ENCODE data around the gene TTC7B. TPM values are rescaled to one million over a fixed set of nuclear protein-coding genes. Genes with fewer than 3 reads are reported as not detected.

Gene TTC7B
- total RNA-seq, 4 donors from 2014 or later = 8.4 to 11.2 (median 9.2) TPM

DNA sequence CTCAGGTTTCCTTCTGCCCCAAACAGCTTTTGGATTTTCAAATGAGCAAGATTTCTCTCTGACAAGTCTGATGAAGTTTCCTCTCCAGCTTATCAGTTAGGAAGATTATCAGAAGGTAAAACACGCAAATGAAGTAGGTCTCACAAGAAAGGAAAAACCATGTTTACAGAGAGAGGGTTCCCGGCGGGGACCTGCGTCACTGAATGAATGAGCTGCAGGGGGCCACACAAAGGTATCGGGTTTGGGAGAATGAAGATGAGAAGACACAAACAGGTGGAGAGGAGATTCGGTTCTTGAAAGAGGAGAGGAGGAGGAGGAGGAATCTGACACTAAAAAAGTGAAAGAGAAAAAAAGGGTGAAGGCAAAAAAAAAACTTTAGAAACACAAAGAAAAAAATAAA, 210.8 kb downstream of the TTC7B start:
- Histone ChIP-seq H3K9me3 (no peaks in the 10 kb centered on the region), H3K4me1 (peaks cover 0 to 11% (median 2%) of the 10 kb centered on the region in 4 donors), H3K4me3 (no peak overlapping the region), H3K36me3 (no peaks in the 10 kb centered on the region), H3K27ac (no peak overlapping the region), H3K27me3 (no peaks in the 10 kb centered on the region)
- no peak for TF ChIP-seq POLR2AphosphoS5 (IDR thresholded peaks at IDR 0.05)
- no peak for TF ChIP-seq POLR2A (IDR thresholded peaks at IDR 0.05)
- TF ChIP-seq, protein P1, sequence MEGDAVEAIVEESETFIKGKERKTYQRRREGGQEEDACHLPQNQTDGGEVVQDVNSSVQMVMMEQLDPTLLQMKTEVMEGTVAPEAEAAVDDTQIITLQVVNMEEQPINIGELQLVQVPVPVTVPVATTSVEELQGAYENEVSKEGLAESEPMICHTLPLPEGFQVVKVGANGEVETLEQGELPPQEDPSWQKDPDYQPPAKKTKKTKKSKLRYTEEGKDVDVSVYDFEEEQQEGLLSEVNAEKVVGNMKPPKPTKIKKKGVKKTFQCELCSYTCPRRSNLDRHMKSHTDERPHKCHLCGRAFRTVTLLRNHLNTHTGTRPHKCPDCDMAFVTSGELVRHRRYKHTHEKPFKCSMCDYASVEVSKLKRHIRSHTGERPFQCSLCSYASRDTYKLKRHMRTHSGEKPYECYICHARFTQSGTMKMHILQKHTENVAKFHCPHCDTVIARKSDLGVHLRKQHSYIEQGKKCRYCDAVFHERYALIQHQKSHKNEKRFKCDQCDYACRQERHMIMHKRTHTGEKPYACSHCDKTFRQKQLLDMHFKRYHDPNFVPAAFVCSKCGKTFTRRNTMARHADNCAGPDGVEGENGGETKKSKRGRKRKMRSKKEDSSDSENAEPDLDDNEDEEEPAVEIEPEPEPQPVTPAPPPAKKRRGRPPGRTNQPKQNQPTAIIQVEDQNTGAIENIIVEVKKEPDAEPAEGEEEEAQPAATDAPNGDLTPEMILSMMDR (IDR thresholded peaks at IDR 0.05) = no peak
- no peak for TF ChIP-seq EP300 (IDR thresholded peaks at IDR 0.05; ENCODE audit: low read depth)
- 79 to 82% methylated on average over 6 of the region's 6 CpGs for WGBS, 2 donors (ENCODE audit: low coverage in 1 of 2)
- in situ Hi-C loops (cut with MboI; ENCODE audit: low pct_ligation_motif_present in 1 of 4, low pct_unique_long_range_greater_than_20kb in 1 of 4, low sequenced_read_pairs in 3 of 4) (no loop called here), intact Hi-C loops (cut with DNase I; ENCODE audit: low total_unique reads) (no loop called here)
- DNase-seq = no peak

DNA sequence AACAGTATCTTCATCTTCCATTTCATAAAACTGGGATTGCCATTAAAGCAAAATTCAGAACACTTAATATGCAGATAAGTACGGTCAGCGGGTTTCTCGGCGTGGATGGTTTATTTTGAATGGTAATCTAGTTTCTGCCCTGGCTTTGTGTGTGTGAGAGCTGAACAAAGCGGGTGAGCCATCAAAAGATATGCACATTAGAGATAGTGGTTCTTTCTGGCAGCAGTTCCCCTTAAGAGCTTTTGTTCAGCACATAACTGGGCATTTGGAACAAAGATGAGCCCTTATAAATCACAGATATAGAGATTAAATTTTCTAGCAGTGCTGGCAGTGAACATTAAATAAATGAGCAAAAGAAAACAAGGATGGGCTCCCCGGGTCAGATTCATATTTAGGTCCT, 211.9 kb downstream of the TTC7B start:
- TF ChIP-seq, protein P1 (IDR thresholded peaks at IDR 0.05) = no peak
- TF ChIP-seq POLR2A (IDR thresholded peaks at IDR 0.05) (no peak), EP300 (IDR thresholded peaks at IDR 0.05; ENCODE audit: low read depth) (no peak), POLR2AphosphoS5 (IDR thresholded peaks at IDR 0.05) (no peak)
- Histone ChIP-seq H3K27ac (no peak overlapping the region), H3K4me3 (no peak overlapping the region), H3K4me1 (peaks cover 0 to 10% (median 2%) of the 10 kb centered on the region in 4 donors), H3K36me3 (no peaks in the 10 kb centered on the region), H3K27me3 (no peaks in the 10 kb centered on the region), H3K9me3 (no peaks in the 10 kb centered on the region)
- 83 to 91% methylated on average over 6 of the region's 6 CpGs for WGBS, 2 donors (ENCODE audit: low coverage in 1 of 2)
- in situ Hi-C loops (cut with MboI; ENCODE audit: low pct_ligation_motif_present in 1 of 4, low pct_unique_long_range_greater_than_20kb in 1 of 4, low sequenced_read_pairs in 3 of 4) = no loop called here
- no peak for DNase-seq
- intact Hi-C loops (cut with DNase I; ENCODE audit: low total_unique reads) = no loop called here

GRCh38 chr14:90603841-90604240, 212.4 kb downstream of the TTC7B start:
- Histone ChIP-seq H3K27ac (no peak overlapping the region), H3K4me1 (peaks cover 0 to 5% (median 0%) of the 10 kb centered on the region in 4 donors), H3K9me3 (no peaks in the 10 kb centered on the region), H3K36me3 (no peaks in the 10 kb centered on the region), H3K27me3 (no peaks in the 10 kb centered on the region), H3K4me3 (no peak overlapping the region)
- 74 to 80% methylated on average over 1 to 3 of the region's 3 CpGs for WGBS, 2 donors (ENCODE audit: low coverage in 1 of 2)
- TF ChIP-seq, protein P1 (IDR thresholded peaks at IDR 0.05) = no peak
- TF ChIP-seq POLR2AphosphoS5 (IDR thresholded peaks at IDR 0.05) = no peak
- no peak for TF ChIP-seq POLR2A (IDR thresholded peaks at IDR 0.05)
- no peak for TF ChIP-seq EP300 (IDR thresholded peaks at IDR 0.05; ENCODE audit: low read depth)
- in situ Hi-C loops (cut with MboI; ENCODE audit: low pct_ligation_motif_present in 1 of 4, low pct_unique_long_range_greater_than_20kb in 1 of 4, low sequenced_read_pairs in 3 of 4) (no loop called here), intact Hi-C loops (cut with DNase I; ENCODE audit: low total_unique reads) (no loop called here)
- no peak for DNase-seq

- intact Hi-C loops (cut with DNase I; ENCODE audit: low total_unique reads) = no loop called here
- 84 to 88% methylated on average over 1 of the region's 1 CpG for WGBS, 2 donors (ENCODE audit: low coverage in 1 of 2)
Observed at GRCh38 chr14:90603336-90603735, 212.9 kb downstream of the TTC7B start.

More at GRCh38 chr14:90603336-90603735, 212.9 kb downstream of the TTC7B start:
- in situ Hi-C loops (cut with MboI; ENCODE audit: low pct_ligation_motif_present in 1 of 4, low pct_unique_long_range_greater_than_20kb in 1 of 4, low sequenced_read_pairs in 3 of 4) = no loop called here
- H3K4me1 ChIP-seq = peaks cover 0 to 1% (median 0%) of the 10 kb centered on the region in 4 donors
- H3K9me3 ChIP-seq = no peaks in the 10 kb centered on the region
- DNase-seq = no peak
- no peaks in the 10 kb centered on the region for H3K36me3 ChIP-seq
- H3K27ac ChIP-seq = no peak overlapping the region
- TF ChIP-seq POLR2A (IDR thresholded peaks at IDR 0.05) (no peak), POLR2AphosphoS5 (IDR thresholded peaks at IDR 0.05) (no peak), EP300 (IDR thresholded peaks at IDR 0.05; ENCODE audit: low read depth) (no peak)
- TF ChIP-seq, protein P1 (IDR thresholded peaks at IDR 0.05) = no peak
- no peaks in the 10 kb centered on the region for H3K27me3 ChIP-seq
- no peak overlapping the region for H3K4me3 ChIP-seq
